ENCODE measurements around the gene CAPRIN1. TPM values are rescaled to one million over a fixed set of nuclear protein-coding genes. Genes with fewer than 3 reads are reported as not detected.
"Not testable (repeated sequence)": the region's sequence is repeated elsewhere in the genome, so short reads cannot be mapped to it uniquely, and the experiment has no call there.

Gene CAPRIN1
- polyA plus RNA-seq, 4 donors = 258 to 307 (median 286) TPM

DNA sequence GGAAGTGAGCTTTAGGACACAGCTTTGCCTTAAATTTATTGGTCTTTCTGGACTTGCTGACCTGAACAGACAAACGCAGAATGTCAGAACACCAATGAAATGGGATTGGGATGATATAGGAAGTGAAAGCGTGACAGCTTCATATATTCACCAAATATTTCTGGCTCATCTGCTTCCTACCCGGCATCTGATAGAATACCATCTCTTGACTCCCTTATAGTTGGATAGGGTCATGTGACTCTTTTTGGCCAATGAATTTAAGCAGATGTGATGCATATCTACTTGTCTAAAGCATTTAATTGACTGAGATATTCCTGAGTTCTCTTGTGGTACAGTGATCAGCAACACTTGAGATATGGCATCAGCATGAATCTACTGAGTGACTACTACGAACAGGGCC, 2.5 kb upstream of the CAPRIN1 start:
- DNase-seq (ENCODE audit: low read depth in 4 of 4, low spot score in 3 of 4) = no peak

DNA sequence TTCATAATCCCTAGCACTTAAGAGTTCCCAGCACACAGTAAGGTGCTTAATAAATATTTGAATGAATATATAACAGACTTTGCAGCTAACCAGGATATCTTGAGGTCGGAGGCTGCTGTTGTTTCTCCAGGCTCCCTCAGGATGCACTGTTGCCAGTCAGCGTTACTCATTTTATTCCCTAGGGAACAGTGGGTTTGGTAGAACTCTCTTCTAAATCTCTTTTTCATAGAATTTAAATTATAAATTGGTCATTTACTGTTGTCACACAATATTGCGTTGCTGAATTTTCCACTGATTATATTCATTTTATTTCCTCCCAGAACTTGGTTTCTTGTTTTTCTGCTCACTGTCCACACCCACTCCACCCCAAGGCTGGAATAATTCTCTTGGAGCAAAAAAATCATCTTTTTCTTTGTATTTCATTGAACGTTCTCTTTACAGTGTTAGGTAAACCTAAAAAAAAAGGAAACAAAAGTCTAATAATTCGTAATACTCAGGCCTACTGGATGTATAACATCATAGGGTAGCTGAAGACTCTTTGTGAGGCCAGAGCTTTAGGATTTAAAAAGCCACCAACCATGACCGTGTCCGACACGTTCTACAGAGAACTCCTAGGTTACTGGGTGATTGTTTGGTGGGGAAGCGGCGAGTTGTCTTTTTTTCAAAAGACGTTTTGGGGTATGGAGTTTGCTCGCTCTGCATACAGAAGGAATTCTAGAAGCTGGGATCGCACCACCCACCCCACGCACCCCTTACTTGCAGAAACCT, 766 bp upstream of the CAPRIN1 start:
- DNase-seq (ENCODE audit: low read depth in 4 of 4, low spot score in 3 of 4) = no peak

DNA sequence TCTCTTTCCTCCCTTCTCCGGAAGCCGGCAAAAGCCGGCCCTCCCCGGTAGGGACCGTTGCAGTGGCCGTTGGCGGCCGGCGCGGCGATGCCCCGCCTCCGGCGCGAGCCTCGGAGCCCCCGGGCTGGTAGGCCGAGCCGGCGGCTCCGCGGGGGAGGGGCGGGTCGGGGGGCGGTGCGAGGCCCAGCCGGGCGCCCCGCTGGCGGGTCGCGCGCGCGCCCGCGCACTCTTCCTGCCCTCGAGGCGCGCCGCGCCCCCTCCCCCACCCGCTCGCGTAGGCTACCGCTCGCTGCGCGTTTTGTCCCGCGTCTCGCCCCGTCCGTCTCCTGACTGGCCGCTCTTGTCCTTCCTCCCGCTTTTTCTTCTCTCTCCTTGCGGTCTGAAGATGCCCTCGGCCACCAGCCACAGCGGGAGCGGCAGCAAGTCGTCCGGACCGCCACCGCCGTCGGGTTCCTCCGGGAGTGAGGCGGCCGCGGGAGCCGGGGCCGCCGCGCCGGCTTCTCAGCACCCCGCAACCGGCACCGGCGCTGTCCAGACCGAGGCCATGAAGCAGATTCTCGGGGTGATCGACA, 591 bp downstream of the CAPRIN1 start:
- DNase-seq (ENCODE audit: low read depth in 4 of 4, low spot score in 3 of 4) = peak; percentile 85 to 88 (median 88)

DNA sequence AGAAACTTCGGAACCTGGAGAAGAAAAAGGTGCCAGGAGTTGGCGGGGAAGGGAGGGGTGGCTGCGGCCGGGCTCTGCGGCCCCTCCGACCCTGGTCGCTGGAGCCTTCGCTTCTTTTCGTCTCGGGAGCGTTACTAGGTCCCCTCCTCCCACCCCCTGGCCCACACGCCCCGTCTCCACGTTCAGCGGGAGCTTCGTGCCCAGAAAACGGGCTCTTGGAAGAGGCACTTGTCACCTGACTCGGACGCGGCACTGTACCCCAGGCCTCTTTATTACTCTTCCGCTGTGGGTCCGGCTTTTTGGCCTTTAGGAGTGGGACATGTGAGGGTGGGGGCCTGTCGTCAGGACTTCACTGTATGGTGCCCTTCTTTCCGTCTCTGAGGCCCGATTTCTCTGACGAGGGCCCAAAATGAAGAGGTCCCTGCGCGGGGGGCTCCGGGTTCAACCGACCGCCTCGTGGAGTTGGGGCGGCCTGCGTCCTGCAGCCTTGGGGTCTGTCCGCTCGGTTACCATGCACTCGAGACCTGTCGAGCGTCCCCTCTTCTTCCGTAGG, 1.2 kb downstream of the CAPRIN1 start:
- DNase-seq (ENCODE audit: low read depth in 4 of 4, low spot score in 3 of 4) = peak in 1 of 4 donors; percentile 21

DNA sequence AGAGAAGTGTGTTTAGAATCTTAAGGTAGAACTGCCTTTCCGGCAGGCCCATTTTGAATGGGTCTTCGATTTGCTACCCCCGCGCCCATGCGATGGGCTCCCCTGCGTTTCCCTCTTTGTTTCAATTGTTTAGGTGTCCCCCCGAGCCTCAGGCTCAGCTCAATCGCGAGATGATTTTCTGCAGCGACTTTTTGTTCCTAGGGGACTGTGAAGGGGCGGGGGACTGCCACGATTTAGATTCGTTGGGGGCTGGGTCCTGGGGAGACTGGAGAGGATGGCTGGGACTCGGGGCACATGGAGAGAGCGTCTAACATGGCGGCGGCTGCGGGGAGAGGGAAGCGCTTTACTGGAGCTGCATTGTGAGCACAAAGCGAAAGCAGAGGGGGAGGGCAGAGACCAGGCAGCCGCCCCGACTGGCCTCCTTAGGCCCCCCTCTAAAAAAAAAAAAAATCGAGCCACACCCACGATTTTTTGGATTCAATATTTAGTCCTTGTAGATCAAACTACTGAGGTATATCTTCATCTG, 1.7 kb downstream of the CAPRIN1 start:
- DNase-seq (ENCODE audit: low read depth in 4 of 4, low spot score in 3 of 4) = peak; percentile 41 to 63 (median 59)

DNA sequence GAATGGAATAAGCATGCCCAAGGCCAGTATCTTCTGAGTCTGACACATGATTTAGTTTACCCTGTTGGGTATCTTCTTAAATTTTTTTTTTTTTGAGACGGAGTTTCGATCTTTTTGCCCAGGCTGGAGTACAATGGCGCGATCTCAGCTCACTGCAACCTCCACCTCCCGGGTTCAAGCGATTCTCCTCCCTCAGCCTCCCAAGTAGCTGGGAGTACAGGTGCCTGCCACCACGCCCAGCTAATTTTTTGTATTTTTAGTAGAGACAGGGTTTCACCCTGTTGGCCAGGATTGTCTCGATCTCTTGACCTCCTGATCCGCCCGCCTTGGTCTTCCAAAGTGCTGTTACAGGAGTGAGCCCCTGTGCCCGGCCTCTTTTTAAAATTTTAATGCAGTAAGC, 2.8 kb downstream of the CAPRIN1 start:
- DNase-seq (ENCODE audit: low read depth in 4 of 4, low spot score in 3 of 4) = not testable (repeated sequence)

DNA sequence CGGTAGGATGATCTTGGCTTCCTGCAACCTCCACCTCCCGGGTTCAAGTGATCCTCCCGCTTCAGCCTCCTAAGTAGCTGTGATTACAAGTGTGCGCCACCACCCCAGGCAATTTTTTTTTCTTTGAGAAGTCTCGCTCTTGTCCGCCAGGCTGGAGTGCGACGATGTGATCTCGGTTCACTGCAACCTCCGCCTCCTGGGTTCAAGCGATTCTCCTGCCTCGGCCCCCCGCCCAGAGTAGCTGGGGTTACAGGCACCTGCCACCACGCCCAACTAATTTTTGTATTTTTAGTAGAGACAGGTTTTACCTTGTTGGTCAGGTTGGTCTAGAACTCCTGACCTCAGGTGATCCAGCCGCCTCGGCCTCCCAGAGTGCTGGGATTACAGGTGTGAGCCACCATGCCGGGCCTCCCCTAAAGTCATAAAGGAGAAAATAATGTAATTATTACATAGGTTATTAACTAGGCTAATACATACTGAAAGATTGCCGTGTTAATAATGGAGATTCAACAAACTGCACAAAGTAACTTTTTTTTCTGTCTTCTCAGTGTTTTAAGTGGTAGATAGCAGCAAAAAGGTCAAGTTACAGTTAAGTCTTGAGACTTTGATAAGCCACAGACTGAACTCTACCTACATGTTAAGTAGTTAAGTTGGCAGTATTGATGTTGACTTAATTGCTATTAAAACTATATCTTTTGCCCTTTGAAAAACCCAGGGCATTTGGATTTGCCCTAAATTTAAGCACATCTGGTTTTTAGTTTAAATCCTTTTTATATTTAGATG, 3.9 kb downstream of the CAPRIN1 start:
- DNase-seq (ENCODE audit: low read depth in 4 of 4, low spot score in 3 of 4) = no peak

DNA sequence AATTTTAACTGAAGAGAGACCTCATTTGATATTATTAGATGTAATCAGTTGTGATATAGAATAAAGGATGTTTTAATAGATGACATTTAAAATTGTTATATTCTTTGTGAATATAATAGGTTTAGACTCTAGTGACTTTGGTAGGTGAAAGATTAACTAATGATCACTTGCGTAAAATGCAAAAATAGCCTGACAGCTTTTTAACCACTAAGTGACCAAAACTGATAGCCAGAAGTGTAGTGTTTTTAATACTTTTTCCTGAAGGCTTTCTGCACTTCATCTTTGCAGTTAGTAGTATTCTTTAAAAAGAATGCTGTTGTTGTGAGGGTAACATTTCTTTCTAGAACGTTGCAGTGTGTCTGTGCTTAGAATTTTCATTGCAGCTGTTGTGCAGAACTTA, 5.1 kb downstream of the CAPRIN1 start:
- DNase-seq (ENCODE audit: low read depth in 4 of 4, low spot score in 3 of 4) = no peak

DNA sequence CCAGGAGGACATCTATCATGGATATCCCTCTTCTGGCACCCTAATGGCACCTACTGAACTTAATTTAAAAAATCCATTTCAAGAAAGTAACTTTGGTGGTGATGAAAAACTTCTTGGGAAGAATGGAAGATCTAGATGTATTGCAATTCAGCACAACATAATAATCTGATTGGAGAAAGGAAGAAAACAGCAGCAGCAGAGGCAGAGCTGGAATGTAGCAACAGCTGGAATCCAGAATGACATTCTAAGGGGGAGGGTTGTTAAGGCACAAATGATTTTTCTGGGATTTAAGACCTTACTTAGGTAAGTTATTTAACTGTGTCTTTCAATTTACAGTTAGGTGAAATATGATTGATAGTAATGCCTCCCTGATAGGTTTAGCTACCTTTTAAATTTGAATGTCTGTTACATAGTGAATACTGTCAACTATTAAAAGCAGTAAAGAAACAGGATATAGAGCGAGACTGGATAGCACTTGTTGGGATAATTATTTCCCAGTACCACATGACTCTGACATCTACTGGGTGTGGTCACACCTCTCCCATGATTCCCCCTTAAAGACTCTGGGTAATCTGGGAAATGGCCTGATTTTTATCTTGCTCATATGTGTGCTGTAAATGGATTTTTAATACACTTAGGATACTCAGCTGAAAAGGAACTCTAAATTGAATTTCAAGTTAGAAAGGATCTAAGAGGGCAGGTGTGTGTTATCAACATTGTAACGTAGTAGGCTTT, 11.7 kb downstream of the CAPRIN1 start:
- DNase-seq (ENCODE audit: low read depth in 4 of 4, low spot score in 3 of 4) = no peak

DNA sequence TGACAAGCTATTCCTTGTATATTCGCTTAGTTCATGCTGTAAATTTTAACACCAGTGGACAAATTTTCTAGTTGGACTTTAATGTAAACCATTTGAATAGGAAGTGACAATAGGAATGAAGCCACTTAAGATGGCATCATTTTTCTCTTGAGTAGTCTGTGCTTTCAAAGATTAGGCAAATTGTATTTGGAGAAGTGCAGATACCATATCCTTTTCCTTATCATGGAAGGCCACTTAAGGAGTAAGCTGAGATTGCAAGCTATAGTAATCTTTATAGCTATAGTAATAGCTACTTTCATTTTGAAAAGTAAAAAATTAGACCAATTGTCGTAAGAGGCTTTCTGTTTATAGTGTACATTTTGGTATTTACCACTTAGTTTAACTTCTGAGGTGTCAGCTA, 12.8 kb downstream of the CAPRIN1 start:
- no peak for DNase-seq (ENCODE audit: low read depth in 4 of 4, low spot score in 3 of 4)

DNA sequence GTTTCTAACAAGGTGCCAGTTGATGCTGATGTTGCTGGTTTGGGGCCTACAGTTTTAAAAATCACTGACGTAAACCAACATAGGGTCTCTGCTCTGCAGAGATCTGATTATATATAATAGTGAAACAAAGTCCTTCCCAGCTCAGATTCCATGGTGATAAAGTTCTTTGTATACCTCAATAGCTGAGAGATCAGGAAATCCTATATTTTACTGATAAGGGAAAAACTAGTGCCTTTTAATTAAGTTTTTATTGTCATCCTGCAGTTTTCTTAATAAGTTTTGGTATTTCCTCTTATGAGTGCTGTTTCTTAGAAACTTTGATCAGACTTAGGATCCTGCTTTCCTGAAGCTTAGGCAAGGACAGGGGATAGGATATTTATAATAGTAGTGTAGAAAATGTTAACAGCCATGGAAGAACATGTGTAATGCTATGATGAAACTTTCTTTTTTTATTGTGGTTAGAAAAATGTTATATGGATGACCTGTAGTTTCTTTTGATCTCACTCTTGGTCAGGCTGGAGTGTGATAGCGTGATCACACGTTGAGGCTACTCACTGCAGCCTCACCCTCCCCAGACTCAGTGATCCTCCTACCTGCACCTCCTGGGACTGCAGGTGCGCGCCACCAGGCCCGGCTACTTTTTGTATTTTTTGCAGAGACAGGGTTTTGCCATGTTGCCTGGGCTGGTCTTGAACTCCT, 14.1 kb downstream of the CAPRIN1 start:
- no peak for DNase-seq (ENCODE audit: low read depth in 4 of 4, low spot score in 3 of 4)

DNA sequence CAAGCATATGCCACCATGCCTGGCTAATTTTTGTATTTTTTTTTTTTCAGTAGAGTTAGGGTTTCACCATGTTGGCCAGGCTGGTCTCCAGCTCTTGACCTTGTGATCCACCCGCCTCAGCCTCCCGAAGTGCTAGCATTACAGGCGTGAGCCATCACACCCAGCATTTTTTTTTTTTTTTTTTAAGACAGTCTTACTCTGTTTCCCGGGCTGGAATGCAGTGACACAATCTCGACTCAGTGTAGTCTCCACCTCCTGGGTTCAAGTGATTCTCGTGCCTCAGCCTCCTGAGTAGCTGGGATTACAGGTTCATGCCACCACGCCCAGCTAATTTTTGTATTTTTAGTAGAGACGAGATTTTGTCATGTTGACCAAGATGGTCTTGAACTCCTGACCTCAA, 15.2 kb downstream of the CAPRIN1 start:
- not testable (repeated sequence) for DNase-seq (ENCODE audit: low read depth in 4 of 4, low spot score in 3 of 4)

DNA sequence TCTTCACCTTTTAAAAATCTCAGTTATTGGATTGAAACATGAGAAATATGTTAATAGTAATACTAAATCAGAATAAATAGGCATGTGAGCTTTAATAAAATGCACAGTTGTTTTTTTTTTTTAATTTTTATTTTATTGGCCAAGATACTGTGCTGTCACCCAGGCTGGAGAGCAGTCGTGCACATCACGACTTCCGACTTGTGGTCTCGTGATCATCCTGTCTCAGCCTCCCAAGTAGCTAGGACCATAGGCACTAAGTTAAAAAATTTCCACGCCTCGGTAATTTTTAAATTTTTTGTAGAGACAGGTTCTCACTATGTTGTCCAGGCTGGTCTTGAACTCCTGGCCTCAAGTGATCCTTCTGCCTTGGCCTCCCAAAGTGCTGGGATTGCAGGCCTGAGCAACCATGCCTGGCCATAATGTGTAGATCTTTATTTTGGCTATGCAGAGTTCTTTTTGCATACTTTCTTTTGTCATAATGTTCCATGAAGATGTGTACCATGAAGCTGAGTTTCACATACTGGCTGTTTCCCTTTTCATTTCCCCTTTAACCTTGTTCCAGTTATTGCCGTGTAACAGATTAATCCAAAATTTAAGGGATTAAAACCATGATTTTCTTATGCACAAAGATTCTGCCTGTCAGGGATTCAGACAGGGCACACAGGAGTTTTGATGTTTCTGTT, 16.0 kb downstream of the CAPRIN1 start:
- no peak for DNase-seq (ENCODE audit: low read depth in 4 of 4, low spot score in 3 of 4)

DNA sequence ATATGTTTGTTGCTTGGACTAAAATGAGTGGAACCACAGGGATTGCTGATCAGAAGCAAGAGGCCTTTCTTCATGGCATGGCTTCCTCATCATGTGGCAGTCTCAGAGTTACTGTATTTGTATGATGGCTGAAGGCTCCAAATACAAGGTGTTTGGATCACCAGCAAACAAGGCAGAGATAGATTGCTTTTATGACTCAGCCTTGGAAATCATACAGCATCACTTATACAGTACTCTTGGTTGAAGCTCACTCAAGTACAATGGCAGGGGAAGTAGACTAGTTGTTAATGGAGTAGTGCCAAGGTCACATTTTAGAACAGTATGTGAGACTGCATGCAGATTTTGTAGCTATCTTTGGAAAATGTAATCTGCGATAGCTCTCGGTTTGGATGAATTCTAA, 16.6 kb downstream of the CAPRIN1 start:
- no peak for DNase-seq (ENCODE audit: low read depth in 4 of 4, low spot score in 3 of 4)

DNA sequence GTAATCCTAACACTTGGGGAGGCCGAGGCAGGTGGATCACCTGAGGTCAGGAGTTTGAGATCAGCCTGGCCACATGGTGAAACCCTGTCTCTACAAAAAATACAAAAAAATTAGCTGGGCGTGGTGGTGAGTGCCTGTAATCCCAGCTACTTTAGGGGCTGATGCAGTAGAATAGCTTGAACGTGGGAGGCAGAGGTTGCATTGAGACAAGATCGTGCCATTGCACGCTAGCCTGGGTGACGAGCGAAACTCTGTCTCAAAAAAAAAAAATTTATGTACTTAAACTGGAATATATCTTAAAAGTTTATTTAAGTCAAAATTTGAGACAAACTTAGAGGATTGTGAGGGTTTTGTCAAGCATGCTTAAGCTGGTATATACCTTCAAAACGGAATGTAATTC, 19.8 kb downstream of the CAPRIN1 start:
- DNase-seq (ENCODE audit: low read depth in 4 of 4, low spot score in 3 of 4) = not testable (repeated sequence)

DNA sequence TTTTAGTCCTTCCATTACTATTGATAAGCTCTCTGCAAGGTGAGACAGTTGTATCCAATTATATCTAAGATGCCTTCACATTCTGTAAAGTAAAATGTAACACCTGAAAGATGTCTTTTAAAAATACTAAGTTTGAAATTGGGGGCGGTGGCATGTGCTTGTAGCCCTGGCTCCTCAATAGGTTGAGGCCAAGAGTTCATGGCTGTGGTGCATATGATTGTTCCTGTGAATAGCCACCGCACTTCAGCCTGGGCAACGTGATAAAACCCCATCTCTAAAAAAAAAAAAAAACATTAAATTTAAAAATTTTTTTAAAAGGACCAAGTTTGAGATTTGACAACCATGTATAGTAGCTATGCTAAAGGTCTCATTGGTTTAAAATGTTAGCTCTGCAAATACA, 20.5 kb downstream of the CAPRIN1 start:
- no peak for DNase-seq (ENCODE audit: low read depth in 4 of 4, low spot score in 3 of 4)

DNA sequence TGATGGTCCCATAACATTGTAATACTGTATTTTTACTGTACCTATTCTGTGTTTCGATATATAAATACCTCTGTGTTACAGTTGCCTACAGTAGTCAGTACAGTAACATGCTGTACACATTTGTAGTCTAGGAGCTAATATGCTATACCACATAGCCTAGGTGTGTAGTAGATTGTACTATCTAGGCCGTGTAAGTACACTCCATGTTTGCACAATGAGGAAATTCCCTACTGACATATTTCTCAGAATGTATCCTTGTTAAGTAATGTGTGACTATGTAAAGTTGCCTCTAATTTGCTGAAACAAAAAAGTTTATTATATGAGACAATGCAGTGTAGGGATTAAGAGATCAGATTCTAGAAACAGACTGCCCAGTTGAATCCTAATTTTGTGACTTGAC, 21.3 kb downstream of the CAPRIN1 start:
- no peak for DNase-seq (ENCODE audit: low read depth in 4 of 4, low spot score in 3 of 4)

DNA sequence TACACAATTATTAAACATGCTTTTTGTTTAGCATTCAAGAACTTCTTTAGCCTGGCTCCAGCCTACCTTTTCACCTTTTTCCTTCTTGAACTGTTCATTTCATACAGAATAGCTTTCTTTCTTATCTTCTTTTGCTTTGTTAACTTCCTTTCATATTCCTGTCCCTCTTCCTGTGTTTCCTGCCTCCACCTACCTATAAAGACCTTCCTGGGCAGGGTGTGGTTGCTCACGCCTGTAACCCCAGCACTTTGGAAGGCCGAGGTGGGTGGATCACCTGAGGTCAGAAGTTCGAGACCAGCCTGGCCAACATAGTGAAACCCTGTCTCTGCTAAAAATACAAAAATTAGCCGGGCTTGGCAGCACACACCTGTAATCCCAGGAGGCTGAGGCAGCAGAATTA, 22.9 kb downstream of the CAPRIN1 start:
- DNase-seq (ENCODE audit: low read depth in 4 of 4, low spot score in 3 of 4) = no peak

DNA sequence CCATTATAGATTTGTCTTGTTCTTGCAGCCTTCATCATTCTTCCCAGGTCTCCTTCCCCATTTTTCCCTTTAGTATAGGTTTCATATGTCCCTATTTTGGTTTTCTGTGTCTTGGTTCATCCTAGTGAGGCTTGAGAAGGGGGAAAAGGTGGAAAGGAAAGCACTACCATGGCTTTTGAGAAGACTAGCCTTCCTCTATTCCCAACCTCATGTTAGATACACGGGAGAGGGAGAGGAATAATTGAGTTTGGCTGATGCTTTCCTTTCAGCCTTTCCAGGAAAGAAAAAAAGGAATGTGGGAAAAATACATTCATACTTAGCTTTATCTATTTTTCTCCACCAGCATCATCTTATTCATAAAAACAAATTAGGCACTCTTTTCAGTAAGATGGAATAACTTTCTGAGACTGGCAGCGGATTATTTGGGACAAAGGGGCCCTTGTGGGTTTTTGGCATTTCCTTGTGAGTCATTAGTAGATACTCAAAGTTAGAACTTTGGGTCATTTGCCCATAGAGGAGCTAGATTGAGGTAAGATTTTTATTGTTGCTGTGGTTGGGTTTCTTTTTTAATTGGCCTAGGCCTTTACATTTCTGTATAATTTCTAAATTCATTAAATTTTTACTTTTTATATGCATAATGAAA, 23.8 kb downstream of the CAPRIN1 start:
- no peak for DNase-seq (ENCODE audit: low read depth in 4 of 4, low spot score in 3 of 4)
